ENCODE measurements around the gene MT1X.

GRCh38 chr16:56647641-56648431, 34.4 kb upstream of the MT1X start:
- TF ChIP-seq ZNF768 (CRISPR knock-in tag; IDR thresholded peaks at IDR 0.05) (no peak), EHMT2 (IDR thresholded peaks at IDR 0.05; ENCODE audit: borderline replicate concordance, low read depth, low read length) (no peak), ZNF367 (CRISPR knock-in tag; IDR thresholded peaks at IDR 0.05; ENCODE audit: borderline replicate concordance) (no peak), SIX4 (CRISPR knock-in tag; IDR thresholded peaks at IDR 0.05) (no peak), ZNF563 (CRISPR knock-in tag; IDR thresholded peaks at IDR 0.05) (no peak)

Data from HepG2 (cell line).